Ishikawa (cell line): ENCODE data around the gene CRLF1.

Source experiments
- CREB1 ChIP-seq: IDR thresholded peaks from 2 replicates; pipeline ENCODE4 v1.6.1; 2012; ENCODE audit warnings: low read depth
- NFIC ChIP-seq: IDR thresholded peaks from 2 replicates; pipeline ENCODE4 v1.6.1; 2012
- RAD21 ChIP-seq: IDR thresholded peaks from 2 replicates; pipeline ENCODE4 v1.6.1; 2012; ENCODE audit warnings: low read depth
- TAF1 ChIP-seq: IDR thresholded peaks from 2 replicates; pipeline ENCODE4 v1.6.1; 2012; ENCODE audit warnings: low read depth, mild to moderate bottlenecking
- TEAD4 ChIP-seq: IDR thresholded peaks from 2 replicates; pipeline ENCODE4 v1.6.1; 2012
- YY1 ChIP-seq: IDR thresholded peaks from 2 replicates; pipeline ENCODE4 v1.6.1; 2012; ENCODE audit warnings: low read depth
- TF ChIP-seq, protein P1 (sequence below): IDR thresholded peaks from 2 replicates; pipeline ENCODE4 v1.6.1; 2012; ENCODE audit warnings: low read depth, mild to moderate bottlenecking
- TF ChIP-seq, protein P2 (sequence below): IDR thresholded peaks from 2 replicates; pipeline ENCODE4 v1.6.1; 2012

DNA sequence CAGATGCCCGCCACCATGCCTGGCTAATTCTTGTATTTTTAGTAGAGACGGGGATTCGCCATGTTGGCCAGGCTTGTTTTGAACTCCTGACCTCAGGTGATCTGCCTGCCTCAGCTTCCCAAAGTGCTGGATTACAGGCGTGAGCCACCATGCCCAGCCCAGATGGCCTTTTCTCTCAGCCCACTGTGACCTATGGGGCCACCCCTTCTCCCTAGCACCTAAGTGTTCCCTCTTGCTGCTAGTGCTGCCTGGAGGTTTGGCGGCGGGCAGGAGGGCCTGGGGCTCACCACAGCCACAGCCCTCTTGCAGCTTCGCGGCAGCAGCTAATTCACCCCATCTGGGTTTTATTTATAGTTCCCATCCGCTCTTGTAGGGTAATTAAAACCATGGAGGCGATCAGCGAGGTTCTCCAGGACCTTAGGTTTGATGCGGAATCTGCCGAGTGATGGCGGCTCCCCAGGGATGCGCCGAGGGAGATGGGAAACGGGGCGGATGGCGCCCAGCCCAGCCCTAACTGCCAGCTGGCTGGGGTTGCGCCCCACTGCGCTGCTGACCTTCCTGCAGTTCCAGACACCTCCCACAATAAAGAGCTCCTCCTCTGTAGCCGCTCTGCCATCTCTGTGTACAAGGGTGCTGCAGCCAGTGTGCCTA is 14.7 kb downstream of the CRLF1 start:
- no peak for TF ChIP-seq RAD21
- TF ChIP-seq, protein P1, sequence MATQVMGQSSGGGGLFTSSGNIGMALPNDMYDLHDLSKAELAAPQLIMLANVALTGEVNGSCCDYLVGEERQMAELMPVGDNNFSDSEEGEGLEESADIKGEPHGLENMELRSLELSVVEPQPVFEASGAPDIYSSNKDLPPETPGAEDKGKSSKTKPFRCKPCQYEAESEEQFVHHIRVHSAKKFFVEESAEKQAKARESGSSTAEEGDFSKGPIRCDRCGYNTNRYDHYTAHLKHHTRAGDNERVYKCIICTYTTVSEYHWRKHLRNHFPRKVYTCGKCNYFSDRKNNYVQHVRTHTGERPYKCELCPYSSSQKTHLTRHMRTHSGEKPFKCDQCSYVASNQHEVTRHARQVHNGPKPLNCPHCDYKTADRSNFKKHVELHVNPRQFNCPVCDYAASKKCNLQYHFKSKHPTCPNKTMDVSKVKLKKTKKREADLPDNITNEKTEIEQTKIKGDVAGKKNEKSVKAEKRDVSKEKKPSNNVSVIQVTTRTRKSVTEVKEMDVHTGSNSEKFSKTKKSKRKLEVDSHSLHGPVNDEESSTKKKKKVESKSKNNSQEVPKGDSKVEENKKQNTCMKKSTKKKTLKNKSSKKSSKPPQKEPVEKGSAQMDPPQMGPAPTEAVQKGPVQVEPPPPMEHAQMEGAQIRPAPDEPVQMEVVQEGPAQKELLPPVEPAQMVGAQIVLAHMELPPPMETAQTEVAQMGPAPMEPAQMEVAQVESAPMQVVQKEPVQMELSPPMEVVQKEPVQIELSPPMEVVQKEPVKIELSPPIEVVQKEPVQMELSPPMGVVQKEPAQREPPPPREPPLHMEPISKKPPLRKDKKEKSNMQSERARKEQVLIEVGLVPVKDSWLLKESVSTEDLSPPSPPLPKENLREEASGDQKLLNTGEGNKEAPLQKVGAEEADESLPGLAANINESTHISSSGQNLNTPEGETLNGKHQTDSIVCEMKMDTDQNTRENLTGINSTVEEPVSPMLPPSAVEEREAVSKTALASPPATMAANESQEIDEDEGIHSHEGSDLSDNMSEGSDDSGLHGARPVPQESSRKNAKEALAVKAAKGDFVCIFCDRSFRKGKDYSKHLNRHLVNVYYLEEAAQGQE = no peak
- no peak for TF ChIP-seq TAF1
- TF ChIP-seq, protein P2, sequence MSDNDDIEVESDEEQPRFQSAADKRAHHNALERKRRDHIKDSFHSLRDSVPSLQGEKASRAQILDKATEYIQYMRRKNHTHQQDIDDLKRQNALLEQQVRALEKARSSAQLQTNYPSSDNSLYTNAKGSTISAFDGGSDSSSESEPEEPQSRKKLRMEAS = no peak
- no peak for TF ChIP-seq CREB1
- TF ChIP-seq YY1 = no peak
- no peak for TF ChIP-seq TEAD4
- no peak for TF ChIP-seq NFIC
